Sciatic nerve (tissue), 2 donors: ENCODE data around the gene PCDHB10. TPM values are rescaled to one million over a fixed set of nuclear protein-coding genes. Genes with fewer than 3 reads are reported as not detected.
"Not testable (repeated sequence)": the region's sequence is repeated elsewhere in the genome, so short reads cannot be mapped to it uniquely, and the experiment has no call there.

Experiments
- ATAC-seq: fragments of 200-7000 bp; cut with Tn5 transposase; one replicate; pipeline ENCODE4 v1.9.1; 2020; ENCODE audit warnings: mild to moderate bottlenecking, moderate library complexity
- DNase-seq: peaks from one replicate; pipeline ENCODE4 v3.0.0-alpha.2; 2020; ENCODE audit warnings: low spot score
- intact Hi-C: fragments of 100-400 bp; cut with DNase I; formaldehyde crosslinking; loops from one replicate; pipeline ENCODE4 v1.14.2; 2022
- total RNA-seq: library from RNA; stranded (reverse); fragmentation: NEBNext Ultra II Directional; extraction: Animal tissue kit (Norgen Biotek cat#: 25700); gene quantifications from one replicate; pipeline ENCODE4 v1.2.1, GENCODE V29; 2021
- donor health status: DM: no; HTN: no; CAD: no.
- donor health status: DM: no; HTN: no; CAD: no.

PCDHB10 gene
- 5.3 TPM for total RNA-seq

DNA sequence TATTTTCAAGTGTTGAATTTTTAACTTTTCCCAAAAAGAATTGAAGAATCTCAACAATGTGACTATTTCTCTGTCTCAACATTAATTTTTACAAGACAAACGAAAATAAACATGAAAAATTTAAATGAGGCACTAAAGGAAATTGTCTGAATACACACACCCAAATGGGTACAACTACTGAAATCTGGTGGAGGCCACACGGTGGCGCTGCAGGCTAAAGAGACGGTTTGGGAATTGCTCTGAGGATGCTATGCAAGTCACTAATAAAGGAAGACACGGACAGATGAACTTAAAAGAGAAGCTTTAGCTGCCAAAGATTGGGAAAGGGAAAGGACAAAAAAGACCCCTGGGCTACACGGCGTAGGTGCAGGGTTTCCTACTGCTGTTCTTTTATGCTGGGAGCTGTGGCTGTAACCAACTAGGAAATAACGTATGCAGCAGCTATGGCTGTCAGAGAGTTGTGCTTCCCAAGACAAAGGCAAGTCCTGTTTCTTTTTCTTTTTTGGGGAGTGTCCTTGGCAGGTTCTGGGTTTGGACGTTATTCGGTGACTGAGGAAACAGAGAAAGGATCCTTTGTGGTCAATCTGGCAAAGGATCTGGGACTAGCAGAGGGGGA lies at the start of gene PCDHB10:
Gene PCDHB10 (plus strand): TSS at position 244 of the 616 bp plus-strand sequence. CDS start 200 bp downstream, at position 444.
- intact Hi-C loops = no loop called here
- no peak for DNase-seq
- ATAC-seq = no peak

DNA sequence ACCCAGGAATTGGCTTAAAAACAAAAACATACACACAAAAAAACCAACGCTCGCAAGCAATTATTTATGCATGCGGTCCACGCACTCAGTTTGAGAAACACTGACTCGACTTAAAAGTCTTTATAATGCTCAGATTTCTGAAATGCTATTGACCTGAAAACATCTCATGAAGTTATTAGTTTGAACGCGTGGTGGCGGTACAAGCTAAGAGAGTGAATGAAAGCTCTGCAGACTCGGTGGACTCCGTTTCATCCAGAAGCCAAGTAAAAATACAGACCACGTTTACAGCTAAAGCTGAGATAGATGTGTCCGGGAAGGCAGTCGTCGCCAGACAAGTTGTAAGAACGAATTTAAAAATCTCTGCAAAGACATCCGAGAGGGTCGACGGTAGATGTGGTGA lies 42.3 kb upstream of the PCDHB10 start, which contains the start of gene PCDHB6:
Gene PCDHB6 (plus strand): TSS at position 246 of the 400 bp plus-strand sequence. CDS start 201 bp downstream, outside the sequence.
- intact Hi-C loops = no loop called here
- ATAC-seq (no peak), DNase-seq (no peak)

DNA sequence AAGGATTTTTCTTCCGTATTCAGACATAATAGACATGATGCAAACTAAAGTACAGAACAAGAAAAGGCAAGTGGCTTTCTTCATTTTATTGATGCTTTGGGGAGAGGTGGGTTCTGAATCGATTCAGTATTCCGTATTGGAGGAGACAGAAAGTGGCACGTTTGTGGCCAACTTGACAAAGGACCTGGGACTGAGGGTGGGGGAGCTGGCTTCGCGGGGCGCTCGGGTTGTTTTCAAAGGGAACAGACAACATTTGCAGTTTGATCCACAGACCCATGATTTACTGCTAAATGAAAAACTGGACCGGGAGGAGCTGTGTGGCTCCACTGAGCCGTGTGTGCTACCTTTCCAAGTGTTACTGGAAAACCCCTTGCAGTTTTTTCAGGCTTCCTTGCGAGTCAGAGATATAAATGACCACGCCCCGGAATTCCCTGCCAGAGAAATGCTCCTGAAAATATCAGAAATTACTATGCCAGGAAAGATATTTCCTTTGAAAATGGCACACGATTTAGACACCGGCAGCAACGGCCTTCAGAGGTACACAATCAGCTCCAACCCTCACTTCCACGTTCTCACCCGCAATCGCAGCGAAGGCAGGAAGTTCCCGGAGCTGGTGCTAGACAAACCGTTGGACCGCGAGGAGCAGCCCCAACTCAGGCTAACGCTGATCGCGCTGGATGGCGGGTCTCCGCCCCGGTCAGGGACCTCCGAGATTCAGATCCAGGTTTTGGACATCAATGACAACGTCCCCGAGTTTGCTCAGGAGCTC lies 41.7 kb upstream of the PCDHB10 start:
- ATAC-seq (no peak), DNase-seq (no peak)
- intact Hi-C loops = no loop called here

DNA sequence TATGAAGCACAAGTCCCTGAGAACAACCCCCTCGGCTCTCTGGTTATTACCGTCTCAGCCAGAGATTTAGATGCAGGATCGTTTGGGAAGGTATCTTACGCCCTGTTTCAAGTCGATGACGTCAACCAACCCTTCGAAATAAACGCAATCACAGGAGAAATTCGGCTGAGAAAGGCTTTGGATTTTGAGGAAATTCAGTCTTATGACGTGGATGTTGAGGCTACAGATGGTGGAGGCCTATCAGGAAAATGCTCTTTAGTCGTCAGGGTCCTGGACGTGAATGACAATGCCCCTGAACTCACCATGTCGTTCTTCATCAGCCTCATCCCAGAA lies 41.2 kb upstream of the PCDHB10 start:
- intact Hi-C loops = no loop called here
- no peak for DNase-seq
- no peak for ATAC-seq

DNA sequence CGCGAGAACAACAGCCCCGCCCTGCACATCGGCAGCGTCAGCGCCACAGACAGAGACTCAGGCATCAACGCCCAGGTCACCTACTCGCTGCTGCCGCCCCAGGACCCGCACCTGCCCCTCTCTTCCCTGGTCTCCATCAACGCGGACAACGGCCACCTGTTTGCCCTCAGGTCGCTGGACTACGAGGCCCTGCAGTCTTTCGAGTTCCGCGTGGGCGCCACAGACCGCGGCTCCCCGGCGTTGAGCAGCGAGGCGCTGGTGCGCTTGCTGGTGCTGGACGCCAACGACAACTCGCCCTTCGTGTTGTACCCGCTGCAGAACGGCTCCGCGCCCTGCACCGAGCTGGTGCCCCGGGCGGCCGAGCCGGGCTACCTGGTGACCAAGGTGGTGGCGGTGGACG lies 40.5 kb upstream of the PCDHB10 start:
- intact Hi-C loops, DNase-seq, ATAC-seq: not testable (repeated sequence)

DNA sequence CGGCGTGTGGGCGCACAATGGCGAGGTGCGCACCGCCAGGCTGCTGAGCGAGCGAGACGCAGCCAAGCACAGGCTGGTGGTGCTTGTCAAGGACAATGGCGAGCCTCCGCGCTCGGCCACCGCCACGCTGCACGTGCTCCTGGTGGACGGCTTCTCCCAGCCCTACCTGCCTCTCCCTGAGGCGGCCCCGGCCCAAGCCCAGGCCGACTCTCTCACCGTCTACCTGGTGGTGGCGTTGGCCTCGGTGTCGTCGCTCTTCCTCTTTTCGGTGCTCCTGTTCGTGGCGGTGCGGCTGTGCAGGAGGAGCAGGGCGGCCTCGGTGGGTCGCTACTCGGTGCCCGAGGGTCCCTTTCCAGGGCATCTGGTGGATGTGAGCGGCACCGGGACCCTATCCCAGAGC lies 40.1 kb upstream of the PCDHB10 start:
- DNase-seq, ATAC-seq, intact Hi-C loops: not testable (repeated sequence)

DNA sequence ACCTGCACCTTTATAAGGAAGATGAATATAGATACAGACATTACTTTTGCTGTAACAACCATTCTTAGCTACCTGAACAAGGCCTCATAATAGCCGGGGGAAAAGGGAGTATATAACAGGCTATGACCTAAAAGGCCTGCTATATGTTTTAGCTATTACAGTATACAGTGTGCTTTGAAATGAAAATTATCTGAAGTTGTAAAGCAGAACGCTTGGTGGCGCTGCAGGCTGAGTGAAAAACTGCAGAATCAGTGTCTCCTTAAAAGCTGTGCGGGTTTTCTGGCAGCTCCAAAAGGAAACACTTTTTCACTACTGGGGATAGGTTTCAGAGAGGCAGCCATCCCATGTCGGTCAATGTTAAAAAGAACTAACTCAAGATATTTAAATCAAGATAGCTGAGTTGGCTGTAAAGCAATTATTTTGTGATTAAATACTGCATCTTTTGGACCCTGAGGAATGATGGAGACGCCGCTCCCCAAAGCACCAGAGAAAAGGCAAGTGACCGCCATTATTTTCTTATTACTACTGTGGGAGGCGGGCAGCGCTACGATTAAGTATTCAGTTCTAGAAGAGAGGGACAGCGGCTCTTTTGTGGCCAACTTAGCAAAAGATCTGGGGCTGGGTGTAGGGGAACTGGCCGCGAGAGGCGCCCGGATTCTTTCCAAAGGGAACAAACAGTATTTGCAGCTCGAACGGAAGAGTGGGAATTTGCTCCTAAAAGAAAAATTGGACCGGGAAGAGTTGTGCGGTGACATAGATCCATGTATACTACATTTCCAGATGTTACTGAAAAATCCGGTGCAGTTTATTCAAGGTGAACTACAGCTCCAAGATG lies 36.4 kb upstream of the PCDHB10 start:
- intact Hi-C loops = no loop called here
- ATAC-seq = no peak

DNA sequence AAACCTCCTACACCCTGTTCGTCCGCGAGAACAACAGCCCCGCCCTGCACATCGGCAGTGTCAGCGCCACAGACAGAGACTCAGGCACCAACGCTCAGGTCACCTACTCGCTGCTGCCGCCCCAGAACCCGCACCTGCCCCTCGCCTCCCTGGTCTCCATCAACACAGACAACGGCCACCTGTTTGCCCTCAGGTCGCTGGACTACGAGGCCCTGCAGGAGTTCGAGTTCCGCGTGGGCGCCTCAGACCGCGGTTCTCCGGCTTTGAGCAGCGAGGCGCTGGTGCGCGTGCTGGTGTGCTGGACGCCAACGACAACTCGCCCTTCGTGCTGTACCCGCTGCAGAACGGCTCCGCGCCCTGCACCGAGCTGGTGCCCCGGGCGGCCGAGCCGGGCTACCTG lies 34.8 kb upstream of the PCDHB10 start:
- DNase-seq, intact Hi-C loops, ATAC-seq: not testable (repeated sequence)

More for the DNA sequence above, 36.4 kb upstream of the PCDHB10 start:
- DNase-seq = no peak

DNA sequence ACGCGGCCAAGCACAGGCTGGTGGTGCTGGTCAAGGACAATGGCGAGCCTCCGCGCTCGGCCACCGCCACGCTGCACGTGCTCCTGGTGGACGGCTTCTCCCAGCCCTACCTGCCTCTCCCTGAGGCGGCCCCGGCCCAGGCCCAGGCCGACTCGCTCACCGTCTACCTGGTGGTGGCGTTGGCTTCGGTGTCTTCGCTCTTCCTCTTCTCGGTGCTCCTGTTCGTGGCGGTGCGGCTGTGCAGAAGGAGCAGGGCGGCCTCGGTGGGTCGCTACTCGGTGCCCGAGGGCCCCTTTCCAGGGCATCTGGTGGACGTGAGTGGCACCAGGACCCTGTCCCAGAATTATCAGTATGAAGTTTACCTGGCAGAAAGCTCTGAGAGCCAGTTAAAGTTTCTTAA lies 34.3 kb upstream of the PCDHB10 start:
- intact Hi-C loops, DNase-seq, ATAC-seq: not testable (repeated sequence)

DNA sequence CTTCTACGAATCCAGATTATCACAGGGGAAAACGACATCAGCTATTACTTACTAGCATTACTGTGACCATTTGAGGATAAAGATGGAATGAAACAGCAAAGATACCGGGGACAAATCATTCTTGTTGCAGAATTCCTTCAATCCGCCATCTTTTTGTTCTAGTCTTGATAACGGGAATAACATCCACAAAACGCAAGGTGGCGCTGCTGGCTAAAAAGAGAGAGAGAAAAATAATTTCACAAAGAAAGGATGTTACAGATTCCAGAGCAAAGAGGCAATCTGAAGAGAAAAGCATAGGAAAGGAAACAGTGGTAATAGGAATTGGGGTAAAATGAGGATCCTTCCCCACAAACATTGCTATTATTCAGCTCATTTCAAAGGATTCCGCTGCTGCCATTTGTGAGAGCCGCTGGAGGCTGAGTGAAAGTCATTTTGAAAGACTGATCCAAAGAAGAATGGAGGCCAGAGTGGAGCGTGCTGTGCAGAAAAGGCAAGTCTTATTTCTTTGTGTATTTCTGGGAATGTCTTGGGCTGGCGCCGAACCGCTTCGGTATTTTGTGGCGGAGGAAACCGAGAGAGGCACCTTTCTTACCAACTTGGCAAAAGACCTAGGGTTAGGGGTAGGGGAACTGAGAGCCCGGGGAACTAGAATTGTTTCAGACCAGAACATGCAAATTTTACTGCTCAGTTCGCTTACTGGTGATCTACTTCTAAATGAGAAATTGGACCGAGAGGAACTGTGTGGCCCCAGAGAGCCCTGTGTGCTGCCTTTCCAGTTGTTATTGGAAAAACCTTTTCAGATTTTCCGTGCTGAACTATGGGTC lies 19.6 kb upstream of the PCDHB10 start, which contains the start of gene PCDHB7:
Gene PCDHB7 (plus strand): TSS at position 264 of the 824 bp plus-strand sequence. CDS start 192 bp downstream, at position 456.
- no peak for DNase-seq
- no peak for ATAC-seq
- intact Hi-C loops = no loop called here

DNA sequence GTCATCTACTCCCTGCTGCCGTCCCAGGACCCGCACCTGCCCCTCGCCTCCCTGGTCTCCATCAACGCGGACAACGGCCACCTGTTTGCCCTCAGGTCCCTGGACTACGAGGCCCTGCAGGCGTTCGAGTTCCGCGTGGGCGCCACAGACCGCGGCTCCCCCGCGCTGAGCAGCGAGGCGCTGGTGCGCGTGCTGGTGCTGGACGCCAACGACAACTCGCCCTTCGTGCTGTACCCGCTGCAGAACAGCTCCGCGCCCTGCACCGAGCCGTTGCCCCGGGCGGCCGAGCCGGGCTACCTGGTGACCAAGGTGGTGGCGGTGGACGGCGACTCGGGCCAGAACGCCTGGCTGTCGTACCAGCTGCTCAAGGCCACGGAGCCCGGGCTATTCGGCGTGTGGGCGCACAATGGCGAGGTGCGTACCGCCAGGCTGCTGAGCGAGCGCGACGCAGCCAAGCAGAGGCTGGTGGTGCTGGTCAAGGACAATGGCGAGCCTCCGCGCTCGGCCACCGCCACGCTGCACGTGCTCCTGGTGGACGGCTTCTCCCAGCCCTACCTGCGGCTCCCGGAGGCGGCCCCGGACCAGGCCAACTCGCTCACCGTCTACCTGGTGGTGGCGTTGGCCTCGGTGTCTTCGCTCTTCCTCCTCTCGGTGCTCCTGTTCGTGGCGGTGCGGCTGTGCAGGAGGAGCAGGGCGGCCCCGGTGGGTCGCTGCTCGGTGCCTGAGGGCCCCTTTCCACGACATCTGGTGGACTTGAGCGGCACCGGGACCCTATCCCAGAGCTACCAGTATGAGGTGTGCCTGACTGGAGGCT lies 17.7 kb upstream of the PCDHB10 start:
- intact Hi-C loops, DNase-seq, ATAC-seq: not testable (repeated sequence)

DNA sequence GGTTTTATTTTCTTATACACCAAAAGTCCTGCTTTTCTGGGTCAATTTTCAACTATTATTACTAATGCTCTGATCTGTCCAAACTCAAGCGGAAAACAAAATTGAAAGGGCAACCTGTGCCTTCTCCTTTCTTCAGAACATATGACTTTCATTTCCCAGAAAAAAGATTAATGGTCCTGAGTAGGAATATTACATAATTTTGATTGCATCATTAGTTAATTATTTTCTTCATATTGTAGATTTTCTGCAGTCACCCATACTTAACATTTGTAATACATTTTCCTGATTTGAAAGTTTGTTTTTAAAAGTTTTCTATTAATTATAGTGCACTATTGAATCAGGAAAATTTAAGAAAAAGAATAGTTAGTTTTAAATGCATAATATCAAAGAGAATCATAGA lies 16.2 kb upstream of the PCDHB10 start:
- intact Hi-C loops = no loop called here
- ATAC-seq = no peak

DNA sequence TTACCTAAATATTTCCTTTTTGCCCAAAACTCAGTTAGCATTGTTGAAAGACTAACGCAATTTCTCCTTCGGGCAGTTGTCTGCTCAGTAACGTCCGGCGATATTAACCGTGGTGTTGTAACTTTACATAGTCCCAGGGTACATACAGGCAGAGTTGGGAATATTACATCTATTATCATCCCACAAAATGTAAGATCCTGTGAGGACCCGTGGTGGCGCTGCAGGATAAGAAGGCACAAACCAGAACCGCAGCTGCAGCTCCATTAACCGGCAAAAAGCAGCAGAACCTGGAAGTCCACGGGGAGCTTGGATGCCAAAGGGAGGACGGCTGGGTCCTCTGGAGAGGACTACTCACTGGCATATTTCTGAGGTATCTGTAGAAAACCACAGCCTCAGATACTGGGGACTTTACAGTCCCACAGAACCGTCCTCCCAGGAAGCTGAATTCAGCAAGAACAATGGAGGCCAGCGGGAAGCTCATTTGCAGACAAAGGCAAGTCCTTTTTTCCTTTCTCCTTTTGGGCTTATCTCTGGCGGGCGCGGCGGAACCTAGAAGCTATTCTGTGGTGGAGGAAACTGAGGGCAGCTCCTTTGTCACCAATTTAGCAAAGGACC lies 14.5 kb upstream of the PCDHB10 start, which contains the start of gene PCDHB8:
Gene PCDHB8 (plus strand): TSS at position 214 of the 615 bp plus-strand sequence. CDS start 245 bp downstream, at position 459.
- intact Hi-C loops, DNase-seq, ATAC-seq: not testable (repeated sequence)

More for the DNA sequence above, 16.2 kb upstream of the PCDHB10 start:
- no peak for DNase-seq

DNA sequence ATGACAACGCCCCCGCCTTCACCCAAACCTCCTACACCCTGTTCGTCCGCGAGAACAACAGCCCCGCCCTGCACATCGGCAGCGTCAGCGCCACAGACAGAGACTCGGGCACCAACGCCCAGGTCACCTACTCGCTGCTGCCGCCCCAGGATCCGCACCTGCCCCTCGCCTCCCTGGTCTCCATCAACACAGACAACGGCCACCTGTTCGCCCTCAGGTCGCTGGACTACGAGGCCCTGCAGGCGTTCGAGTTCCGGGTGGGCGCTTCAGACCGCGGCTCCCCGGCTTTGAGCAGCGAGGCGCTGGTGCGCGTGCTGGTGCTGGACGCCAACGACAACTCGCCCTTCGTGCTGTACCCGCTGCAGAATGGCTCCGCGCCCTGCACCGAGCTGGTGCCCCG lies 12.8 kb upstream of the PCDHB10 start:
- DNase-seq, intact Hi-C loops, ATAC-seq: not testable (repeated sequence)

DNA sequence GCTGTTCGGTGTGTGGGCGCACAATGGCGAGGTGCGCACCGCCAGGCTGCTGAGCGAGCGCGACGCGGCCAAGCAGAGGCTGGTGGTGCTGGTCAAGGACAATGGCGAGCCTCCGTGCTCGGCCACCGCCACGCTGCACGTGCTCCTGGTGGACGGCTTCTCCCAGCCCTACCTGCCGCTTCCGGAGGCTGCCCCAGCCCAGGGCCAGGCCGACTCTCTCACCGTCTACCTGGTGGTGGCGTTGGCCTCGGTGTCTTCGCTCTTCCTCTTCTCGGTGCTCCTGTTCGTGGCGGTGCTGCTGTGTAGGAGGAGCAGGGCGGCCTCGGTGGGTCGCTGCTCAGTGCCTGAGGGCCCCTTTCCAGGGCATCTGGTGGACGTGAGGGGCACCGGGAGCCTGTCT lies 12.3 kb upstream of the PCDHB10 start:
- DNase-seq, ATAC-seq, intact Hi-C loops: not testable (repeated sequence)

DNA sequence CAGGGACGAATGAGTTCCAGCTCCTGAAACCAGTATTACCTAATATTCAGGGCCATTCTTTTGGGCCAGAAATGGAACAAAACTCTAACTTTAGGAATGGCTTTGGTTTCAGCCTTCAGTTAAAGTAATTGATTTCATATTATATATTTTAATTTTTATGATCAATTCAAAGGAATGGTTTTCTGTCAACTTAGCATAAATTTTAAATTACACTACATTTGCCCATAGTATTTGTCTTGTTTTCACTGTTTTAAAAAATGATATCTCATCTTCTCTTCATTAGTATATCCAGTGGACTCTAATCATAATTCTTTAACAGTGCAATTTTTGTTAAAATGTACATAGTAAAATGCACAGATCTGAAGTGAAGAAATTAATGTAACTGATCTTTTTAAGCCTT lies 11.8 kb upstream of the PCDHB10 start:
- ATAC-seq (no peak), DNase-seq (no peak)
- intact Hi-C loops = no loop called here

DNA sequence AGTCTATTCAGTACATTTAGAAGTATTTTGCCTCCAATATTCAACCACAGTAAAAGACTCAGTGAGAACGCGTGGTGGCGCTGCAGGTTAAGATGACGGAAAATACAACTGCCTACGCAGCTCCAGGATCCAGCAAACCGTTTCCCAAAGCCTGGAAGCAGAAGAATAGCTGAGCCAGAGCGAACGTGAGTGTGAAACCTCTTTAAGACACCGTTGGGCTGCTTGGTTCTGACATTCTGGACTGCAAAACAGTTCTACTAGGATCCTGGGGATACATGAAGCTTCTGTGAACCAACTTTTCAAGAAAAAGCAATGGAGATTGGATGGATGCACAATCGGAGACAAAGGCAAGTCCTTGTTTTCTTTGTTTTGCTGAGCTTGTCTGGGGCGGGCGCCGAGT lies 9.9 kb upstream of the PCDHB10 start, which contains the start of gene PCDHB16:
Gene PCDHB16 (plus strand): TSS at position 140 of the 400 bp plus-strand sequence. CDS start 173 bp downstream, at position 313.
- intact Hi-C loops = no loop called here
- DNase-seq = peak; percentile 72

More for the DNA sequence above, 9.9 kb upstream of the PCDHB10 start, which contains the start of gene PCDHB16:
- ATAC-seq = peak; percentile 77
